Middle frontal gyrus (tissue), 1 donor: ENCODE results near the gene FADS6.
"Not testable (repeated sequence)": the region's sequence is repeated elsewhere in the genome, so short reads cannot be mapped to it uniquely, and the experiment has no call there.

ENCODE experiments used
- DNase-seq: peaks from one replicate; pipeline ENCODE4 v3.0.0-alpha.2; 2015; ENCODE audit warnings: low spot score; ENCODE audit errors: extremely low spot score

FADS6 gene

DNA sequence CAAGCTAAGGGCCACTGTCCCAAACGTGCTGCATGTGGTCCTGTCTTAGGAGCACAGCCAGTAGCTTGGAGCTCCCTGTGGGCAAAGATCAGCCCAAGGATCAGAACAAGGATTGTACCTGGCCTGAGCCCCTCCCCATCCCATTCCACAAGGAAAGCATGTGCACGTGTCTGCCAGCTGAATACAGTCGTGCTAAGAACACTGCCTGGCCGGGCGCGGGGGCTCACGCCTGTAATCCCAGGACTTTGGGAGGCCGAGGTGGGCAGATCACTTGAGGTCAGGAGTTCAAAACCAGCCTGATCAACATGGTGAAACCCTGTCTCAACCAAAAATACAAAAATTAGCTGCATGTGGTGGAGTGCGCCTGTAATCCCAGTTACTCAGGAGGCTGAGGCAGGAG lies 23.4 kb downstream of the FADS6 start:
- not testable (repeated sequence) for DNase-seq

DNA sequence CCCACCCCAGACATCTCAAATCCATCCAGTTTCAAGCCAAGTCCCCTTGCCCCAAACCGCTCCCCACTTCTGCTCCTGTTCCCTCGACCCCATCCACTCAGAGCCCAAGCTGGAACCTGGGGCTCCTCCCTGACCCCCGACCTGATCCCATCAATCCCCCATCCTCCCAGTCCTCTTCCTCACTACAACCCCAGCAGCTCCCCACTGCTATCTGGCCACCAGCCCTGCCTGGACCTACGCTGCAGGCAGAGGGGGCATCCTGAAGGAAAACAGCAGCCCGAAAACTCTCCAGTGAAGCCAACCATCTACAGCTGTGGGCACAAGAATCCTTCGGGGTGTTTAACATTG lies 24.6 kb downstream of the FADS6 start:
- DNase-seq = no peak

GRCh38 chr17:74868251-74868907 lies 25.1 kb downstream of the FADS6 start:
- no peak for DNase-seq

DNA sequence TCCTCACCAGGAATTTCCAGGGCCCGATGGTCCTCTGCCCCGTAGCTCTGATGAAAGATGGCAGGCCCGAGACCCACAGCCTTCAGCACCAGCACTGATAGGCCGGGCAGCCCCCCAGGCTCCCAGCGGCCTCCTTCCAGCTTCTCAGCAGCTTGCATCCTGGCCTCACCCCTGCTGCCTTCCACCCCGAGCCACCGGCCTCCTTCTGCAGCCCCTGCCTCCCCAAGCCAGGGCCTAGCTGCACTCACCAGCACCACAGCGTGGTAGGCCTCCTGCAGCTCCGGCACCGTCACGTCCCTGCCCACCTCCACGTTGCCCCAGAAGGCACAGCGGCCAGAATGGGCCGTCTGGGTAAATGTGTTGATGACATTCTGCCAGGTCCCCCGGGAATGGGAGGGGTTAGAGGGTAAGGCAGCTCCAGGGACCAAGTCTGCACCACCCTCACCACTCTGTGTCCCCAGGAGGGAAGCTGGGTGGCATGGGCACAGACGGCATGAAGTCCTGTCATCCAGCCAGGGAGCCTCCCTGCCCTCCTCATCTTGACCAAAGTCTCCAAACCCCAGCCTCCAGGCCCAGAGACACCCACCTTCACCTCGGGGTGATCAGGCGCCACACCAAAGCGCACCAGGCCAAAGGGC lies 27.1 kb downstream of the FADS6 start:
- no peak for DNase-seq

DNA sequence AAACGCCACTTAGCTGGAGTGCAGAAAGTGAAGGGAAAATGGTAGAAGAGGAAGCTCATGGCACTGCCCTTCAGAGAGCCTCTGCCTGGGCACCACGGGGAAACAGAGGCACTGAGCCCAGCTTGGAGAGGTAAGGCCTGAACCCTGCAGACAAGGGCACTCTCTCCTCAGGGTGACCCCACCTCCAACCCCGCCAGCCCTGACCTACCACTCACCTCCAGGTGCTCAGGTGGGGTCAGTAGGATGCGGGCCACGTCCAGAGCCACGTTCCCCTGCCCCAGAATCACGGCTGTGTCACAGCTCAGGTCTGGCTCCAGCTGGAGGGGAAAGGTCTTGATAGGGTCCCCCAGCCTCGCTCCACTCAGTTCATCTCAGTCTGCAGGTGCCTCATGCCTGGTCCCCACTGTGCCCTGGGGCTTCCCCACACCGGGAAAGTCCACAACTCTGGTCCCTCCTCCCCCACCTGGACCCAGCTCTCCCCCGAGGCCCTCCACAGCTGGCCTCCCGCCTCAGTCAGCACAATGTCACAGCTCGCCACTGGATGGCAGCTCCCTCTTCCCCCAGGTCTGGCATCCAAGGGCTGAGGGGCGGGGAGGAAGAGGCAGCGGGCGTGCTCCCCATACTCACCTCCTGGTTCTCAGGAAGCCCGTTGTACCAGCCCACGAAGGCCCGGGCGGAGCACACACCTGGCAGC lies 27.8 kb downstream of the FADS6 start:
- DNase-seq = no peak

DNA sequence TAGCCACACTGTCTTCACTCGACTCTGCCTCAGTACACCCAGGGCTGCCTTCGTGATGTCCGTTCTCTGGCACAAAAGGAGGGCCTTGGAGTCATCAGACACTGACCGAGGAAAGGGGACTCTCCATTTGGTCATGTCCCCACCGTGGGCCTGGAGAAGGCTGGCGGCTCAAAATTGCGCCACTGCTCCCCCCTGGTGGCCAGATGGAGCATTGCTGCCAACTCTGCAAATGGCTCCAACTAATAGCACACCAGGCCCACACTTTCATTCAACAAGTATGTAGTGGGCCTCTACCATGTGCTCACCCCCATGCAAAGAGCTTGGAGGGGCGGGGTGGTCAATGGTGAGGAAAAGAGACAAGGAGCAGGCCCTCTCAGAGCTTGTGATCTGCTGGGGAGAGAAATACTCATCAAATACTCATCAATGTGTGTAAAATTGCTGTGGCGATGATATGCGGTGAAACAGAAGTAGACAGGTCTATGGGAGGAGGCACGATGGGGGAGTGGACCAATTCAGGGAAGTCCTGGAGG lies 28.5 kb downstream of the FADS6 start:
- DNase-seq = peak; percentile 72

- no peak for DNase-seq
Measured at GRCh38 chr17:74864297-74864865, 29.1 kb downstream of the FADS6 start.

DNA sequence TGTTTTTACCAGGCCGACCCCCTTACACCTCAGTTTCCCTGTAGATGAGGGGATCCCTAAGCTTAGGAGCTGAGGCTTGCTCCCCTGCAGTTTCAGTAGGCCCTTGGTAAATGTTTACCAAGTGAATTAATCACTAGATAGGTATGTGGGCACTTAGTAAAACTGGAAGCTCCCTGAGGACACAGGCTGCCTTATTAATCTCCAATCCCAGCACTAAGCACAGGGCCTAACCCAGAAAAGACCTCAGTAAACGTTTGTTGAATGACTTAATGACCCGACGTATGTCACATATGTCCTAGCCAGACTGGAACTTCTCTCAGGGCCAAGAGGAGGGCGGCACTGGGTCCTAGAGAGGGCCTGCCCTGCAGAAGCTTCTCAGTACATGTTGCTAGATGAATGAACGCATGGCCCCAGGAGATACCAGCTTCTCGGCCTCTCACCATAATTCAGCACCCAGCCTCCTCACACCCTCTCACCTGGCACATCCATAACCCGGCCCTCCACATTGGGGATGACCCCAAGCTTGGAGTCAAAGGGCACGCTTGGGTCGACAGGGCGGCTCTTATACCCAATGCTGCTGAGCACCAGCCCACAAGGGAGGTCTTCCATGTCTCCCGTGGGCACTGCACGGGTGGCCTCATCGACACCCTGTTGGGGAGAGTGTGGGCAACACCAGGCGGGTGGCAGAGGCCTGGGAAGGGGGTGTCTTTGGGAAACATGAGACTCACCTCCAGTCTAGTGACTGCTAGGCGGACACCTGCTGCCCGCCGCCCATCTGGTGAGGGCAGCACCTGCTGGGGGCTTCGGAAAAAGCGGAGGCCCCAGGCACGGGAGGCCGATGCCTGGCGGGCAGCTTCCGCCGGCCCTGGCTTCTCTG lies 29.8 kb downstream of the FADS6 start:
- no peak for DNase-seq

GRCh38 chr17:74862919-74863318 lies 30.5 kb downstream of the FADS6 start:
- DNase-seq = no peak

- peak; percentile 27 for DNase-seq
Measured at GRCh38 chr17:74862108-74862901, 31.1 kb downstream of the FADS6 start.

- DNase-seq = no peak
Measured at GRCh38 chr17:74861662-74862107, 31.7 kb downstream of the FADS6 start.

DNA sequence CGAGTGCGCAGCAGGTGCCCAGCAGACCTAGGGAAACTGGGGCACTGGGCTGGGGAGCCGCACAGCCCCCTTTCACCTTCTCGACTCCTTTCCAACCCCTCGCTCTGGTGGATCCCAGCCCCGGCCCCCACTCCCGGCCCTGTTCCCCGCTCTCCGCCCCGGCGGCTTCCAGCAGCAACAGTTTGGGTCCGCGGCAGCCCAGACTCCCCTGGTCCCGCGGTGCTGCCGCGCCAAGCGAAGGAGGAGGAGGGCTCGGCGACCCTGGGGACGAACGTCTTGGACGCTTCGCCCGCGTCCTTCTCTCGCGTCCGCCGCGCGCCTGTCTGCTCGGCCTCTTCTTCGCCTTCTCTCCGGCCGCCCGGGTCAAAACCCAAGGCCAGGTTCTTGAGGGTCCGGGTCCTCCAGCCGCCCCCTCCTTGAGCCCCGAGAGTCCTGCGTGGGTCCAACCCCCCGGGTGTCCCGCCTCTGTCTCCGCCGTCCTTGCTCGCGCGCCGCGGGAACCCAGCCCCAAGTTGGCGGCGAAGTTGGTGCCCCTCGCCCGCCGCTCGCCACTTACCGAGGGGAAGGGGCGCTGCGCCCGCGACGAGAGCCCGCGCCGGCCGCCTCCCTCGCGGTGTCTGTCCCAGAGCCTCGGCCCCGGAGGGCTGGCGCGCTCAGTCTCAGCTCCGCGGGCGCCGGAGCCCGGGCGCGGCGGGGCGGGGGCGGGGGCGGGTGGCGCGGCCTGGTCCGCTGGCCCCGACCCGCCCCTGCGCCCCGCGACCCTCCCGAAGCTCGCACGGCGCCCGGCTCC lies 32.4 kb downstream of the FADS6 start:
- no peak for DNase-seq

DNA sequence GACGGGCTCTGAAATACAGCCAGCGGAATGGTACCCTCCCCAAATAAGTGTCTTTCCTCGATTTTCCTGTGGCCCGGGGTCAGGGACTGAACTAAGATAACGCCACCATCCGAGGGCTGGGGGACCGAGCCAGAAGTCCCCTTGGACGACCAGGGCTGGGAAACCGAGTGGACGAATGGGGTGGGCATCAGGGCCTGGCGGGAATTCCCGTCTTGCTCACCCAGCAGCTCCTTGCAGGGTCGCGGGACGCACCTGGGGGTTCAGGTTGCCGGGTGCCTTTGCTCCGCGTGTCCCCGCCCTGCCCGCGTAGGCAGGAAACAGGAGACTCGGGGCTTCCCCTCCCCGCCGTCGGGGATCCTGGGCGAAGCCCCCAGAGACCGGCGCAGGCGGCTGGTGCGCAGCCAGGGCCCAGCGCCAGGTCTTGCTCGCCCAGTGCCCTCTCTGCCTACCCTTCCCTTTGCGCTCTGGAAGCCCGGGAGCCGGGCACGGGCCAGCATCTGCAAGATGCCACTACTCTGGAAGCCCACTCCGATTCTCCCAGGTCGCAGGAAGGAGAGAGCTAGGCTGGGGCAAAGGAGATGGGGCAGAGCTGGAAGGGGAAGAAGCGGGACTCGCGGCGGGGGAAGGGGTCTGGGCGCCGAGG lies 33.1 kb downstream of the FADS6 start:
- DNase-seq = no peak

DNA sequence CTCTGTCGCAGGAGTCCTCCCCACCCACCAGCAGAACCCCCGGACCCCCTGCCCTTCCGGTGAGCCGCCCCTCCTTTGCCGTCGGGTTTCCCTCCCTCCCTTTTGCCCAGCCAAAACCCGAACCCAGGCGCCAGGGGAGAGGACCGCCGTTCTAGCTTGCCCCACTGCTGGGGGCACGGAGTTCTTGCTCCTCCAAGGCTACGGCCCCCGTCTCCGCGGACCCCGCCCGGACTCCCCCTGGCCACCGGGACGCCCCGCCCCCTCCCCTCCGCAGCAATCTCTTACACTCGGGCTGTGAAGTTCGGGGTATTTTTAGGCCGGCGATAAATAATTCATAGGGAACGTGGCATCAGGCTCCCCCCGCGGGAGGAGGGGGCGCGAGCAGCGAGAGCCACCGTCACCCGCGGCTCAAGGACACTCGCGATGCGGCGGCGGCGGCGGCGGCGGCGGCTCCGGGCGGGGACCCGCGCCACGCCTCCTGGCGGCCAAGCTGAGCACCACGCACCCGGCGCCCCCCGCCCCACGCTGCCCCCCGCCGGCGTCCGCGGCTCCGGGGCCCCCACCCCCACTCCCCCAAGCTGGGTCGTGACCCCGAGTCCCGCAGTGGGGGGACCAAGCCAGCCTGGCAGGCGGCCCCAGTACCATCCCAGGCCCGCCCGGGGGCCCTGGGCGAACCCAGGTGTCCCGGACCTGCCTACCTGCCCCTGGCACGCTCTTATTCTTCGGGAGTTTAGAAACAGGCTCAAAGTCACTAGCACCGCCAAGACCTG lies 33.8 kb downstream of the FADS6 start, which contains the start of gene GRIN2C:
Gene GRIN2C, minus strand, starts transcription at position 427 of the 770 bp plus-strand sequence. CDS start 4,793 bp downstream, outside the sequence.
- DNase-seq = no peak

- no peak for DNase-seq
Measured at GRCh38 chr17:74858672-74859458, 34.6 kb downstream of the FADS6 start.

DNA sequence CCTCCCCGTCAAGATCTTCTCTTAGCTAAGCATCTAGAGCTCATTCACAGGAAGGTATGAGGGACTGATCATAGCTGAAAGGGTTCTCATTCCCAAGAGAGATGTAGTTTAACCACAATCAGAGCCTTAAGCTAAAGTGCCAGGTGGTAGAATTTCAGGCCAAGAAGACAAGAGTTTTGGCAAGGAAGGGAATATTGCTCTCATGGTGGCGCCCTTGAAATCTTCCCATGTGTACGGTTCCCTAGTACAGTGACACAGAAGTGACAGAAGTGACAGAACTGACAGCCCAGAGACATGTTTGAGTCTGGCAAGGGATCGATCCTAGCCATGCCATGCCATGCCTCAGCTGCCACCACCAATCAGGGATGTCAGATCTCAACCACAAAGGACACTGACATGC lies 36.2 kb downstream of the FADS6 start:
- DNase-seq = no peak

DNA sequence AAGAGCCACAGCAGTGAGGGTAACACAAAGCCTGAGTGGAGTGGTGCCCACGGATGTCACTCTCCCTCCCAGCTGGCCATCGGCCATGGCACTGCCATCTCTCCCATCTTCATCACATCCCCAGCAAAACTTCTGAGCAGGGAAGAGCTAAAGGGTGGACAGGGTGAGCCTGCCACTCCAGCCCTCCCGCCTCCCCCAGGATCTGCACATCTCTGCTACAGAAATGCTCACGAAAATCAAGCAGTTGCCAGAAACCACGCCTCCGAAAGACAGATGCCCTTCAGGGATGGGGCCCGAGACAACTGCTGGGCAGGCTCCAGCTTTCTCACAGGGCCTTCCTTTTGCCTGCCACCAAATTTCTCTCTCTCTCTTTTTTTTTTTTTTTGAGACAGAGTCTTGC lies 37.3 kb downstream of the FADS6 start:
- no peak for DNase-seq
